Cortex of kidney (tissue), 1 donor: ENCODE data around the gene PHEX.

Experiments
- DNase-seq: peaks from one replicate; lab custom pipeline; 2025; lab: John Stamatoyannopoulos, UW

The PHEX gene

DNA sequence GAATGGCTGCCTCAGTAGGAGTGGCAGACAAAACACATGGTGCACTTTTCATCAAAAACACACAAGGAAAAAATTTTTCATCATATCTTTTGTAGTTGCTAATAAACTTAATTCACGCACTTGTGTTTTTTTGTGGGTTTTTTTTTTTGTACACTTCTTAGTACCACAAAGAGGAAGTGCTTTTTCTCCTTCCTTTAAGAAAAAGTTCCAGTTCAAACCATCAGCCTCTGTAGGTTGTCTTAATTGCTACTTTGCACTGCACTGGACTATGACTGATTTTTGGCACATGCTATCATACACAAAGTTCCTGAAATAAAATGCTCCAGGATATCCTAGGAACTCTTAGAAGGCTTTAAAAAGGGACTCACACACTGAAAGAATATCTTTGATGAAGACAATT is at the start of gene PHEX:
TSS of gene PHEX (plus strand) at position 242 of the 400 bp plus-strand sequence. CDS start 681 bp downstream, outside the sequence.
- no peak for DNase-seq

DNA sequence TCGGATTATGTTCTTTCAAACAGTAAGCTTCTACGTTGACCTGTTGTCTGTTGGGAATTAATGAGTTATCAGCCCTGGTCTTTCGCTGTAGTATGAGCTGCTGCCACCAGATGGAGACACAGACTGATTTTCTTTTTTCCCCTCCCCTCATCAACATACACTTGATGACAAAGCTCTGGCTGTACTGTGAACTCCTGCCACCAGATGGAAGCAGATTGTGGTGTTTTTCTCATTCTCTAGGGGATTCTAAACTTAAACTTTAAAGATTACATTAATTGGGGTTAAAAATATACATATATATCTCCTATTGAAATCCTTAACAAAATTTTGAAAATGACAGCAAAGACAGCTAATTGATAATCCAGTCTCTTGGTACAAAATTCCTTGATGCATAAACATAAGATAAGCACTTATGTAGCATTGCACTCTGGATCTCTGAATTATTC is 46.8 kb upstream of the PHEX start:
- DNase-seq = no peak

DNA sequence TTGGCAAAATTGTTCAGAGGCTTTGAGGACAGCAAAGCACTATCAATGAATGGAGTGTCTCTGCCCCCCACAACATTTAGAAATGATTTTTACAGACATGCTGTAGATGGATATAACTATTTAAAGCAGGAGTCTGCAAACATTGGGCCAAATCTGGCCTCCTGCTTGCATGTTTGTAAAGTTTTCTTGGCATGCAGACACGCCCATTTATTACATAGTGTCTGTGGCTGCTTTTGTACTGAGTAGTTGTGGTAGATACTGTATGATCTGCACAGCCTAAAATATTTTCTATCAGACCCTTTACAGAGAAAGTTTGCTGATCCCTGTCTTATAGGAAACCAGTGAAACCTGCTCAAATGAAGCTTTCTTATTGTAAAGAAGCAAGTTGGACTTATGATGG is 45.5 kb upstream of the PHEX start:
- no peak for DNase-seq

DNA sequence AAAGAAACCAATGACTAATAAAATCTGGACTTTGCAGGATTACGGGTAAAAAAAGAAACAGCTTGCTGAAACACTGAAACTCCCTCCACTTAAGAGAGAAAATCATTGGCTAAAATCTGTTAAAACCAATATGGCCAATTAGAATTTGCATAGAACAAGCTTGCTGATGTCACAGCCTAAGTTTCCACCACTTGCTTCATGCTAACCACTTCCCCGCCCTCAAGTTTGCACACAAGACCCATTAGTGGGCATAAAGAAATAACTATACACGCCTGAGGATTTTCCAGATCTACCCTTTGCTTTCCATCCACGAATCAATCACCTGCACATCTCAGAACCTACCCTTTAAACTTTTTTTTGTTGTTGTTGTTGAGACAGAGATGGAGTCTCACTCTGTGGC is 42.7 kb upstream of the PHEX start:
- no peak for DNase-seq

DNA sequence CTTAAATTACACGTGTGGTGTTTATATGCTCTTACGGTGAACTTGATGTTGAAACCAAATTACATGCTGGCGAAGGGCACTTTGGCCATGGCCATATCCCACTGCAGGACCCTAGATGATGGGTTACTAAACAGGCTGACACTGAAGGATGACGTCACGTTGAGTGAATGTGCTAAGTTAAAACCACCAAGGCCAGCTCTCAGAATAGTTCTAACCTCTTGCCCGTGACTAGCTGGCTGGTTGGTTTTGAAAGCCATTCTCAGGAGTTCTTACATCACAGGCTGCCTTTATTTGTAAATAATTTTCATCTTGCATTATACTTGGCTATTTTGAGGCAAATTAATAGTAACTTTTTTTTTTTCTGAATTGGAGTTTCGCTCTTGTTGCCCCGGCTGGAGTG is 41.3 kb upstream of the PHEX start:
- DNase-seq = no peak

DNA sequence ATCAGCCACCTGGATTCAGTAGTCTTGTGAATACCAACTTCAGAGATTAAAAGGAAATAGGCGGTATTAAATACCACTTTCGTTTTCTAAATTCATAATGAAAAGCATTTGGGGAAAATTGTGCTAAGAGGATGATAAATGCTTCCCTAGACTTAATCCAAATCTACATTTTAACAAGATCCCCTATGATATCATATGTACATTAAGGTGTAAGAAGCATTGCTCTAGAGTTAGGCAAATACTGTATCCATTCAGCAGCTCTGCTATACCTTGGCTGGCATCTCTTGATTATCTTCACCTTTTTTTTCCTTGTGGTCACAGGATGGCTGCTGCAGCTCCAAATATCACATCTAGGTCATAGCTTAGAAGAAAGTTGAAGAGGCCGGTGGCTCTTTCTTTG is 40.6 kb upstream of the PHEX start:
- no peak for DNase-seq

DNA sequence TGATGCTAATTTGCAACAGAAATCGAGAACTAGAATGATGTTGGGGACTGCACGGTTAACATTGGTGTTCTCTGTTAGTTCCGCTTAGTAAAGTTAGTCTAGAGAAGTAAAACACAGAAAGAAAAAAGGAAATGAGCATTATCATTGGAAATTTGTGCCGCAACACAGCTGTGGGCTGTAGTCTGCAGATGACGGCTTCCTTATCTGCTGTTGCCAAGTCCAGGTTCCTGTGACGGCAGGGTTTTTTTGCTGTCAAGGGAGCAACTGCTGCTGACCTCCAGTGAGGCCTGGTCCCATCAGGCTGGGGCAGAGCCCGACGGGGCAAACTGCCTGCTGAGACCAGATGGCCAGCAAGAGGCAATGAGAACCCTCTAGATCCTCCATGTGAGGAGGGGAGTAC is 38.9 kb upstream of the PHEX start:
- DNase-seq = no peak

DNA sequence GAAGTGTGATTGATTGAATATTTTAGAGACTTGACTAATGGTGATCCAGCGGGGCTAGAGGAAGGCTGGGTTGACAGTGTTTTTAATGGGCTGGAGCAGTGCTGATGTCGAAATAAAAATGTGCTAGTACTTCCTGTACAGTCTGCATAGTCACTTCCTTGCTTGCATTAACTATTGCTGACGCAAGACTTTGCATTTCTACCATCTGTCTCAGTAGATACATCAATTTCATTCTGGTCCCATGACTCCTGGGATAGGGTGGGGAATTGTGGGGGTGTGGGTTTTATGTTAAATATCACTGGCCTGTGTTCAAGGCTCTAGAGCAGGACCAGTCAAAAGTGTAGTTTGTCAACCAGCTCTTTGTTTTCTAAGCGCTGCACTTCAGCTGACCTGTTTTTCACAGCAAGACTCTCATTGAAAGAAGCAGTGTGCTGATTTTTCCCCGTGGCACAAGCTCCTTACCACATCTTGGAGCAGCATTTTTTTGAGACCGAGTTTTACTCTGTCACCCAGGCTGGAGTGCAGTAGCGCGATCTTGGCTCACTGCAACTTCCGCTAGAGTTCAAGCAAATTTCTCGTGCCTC is 35.2 kb upstream of the PHEX start:
- DNase-seq = no peak

DNA sequence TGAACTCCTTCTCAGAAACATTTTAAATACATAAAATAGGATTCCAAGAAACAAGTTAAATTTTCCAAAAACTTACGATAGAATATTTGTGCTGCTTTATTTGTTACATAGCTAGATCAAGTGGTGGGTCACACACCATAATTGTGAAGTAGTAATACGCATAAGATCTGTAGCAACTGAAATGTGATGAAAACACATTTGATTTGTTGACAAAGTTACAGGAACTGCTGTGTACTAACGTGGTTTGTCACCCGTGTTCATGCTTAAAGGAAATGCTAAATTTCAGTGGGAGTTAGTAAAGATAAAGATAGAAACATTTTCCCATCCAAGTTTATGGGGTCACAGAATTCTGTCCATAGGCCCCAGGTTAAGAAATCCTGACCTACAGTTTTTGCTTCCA is 34.1 kb upstream of the PHEX start:
- no peak for DNase-seq

DNA sequence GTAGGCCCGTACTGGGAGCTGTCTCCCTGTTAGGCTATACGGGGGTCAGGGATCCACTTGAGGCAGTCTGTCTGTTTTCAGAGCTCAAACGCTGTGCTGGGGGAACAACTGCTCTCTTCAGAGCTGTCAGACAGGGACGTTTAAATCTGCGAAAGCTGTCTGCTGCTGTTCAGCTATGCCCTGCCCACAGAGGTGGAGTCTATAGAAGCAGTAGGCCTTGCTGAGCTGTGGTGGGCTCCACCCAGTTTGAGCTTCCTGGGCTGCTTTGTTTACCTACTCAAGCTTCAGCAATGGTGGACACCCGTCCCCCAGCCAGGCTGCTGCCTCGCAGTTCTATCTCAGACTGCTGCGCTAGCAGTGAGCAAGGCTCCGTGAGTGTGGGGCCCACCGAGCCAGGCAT is 27.3 kb upstream of the PHEX start:
- DNase-seq = no peak

DNA sequence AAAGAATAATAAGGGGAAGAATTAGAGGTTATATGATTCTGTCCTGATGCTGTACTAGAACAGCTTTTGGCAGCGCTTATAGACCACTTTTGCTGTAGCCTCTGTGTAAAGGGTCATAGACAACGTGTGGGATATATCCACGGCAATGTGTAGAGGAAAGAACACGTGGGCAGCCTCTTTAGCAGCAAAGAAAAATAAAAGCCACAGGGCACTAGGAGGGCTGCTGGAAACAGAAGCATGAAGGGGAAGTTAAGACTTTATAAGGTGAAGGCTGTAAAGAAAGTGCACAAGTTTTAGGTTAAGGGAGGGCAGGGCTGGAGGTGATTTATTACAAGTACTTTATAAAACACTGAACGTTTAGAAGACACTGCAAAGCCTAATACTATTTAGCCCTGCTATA is 20.1 kb upstream of the PHEX start:
- DNase-seq = no peak

DNA sequence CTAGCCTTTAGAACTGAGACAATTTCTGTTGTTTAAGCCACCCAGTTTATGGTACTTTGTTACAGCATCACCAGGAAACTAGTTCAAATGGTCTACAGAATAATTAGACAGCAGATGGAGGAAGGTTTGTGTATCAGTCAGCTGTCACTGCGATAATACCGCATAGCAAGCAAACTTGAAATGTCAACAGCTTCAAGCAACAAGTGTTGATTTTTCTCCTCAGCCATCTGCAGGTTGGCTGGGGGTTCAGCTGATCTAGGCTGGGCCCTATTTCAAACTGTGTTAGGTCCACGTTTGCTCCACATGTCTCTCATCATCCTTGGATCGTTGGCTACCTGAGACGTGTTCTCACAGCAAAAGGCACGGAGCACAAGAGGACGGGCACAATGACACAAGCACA is 19.2 kb upstream of the PHEX start:
- DNase-seq = no peak

DNA sequence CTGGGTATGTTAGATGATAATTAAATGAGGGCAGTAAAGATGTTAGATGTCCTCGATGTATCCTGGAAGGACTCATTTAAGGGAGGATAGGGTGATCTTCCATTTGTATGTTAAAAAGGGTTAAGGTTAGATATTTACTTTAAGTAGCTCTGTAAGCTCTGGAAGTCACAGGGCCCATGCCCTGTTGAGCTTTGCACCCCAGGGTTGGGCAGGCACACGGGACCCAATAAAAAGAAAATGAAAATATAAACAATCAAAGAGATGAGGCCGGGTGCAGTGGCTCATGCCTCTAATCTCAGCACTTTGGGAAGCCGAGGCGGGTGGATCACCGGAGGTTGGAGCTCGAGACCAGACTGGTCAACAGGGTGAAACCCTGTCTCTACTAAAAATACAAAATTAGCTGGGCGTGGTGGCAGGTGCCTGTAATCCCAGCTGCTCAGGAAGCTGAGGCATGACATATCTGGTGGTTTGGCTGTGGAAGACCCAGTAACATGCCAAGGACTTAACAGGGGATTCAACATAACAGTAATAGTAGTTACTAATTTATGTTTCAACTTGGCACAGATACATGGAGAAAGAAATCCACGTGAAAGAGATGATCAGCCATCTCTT is 16.9 kb upstream of the PHEX start:
- DNase-seq = no peak

DNA sequence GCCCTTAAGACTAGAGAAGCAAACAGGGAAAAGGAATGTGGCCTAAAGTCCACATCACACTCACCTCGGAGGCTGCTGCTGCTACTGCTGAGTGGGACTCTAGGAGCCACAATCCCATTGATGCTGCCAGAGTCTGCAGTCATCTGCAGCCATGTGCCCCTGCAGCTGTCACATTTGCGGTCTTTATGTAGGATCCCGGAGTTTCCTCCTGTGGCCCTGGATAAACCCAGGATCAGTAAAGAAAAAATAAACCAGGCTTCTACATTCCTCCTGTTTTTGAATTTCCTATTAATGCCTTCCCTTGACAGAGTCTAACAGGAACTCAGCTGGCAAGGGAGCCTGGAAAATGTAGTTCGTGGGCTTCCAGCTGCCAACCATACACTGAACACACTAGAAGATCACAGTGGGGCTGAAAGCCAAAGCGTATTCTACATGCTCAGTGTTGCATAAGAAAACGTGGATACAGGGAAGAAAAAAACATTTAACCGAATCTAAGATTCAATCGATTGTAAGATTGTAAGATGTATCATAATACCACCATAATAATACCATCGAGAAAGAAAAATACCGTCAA is 10.3 kb upstream of the PHEX start:
- DNase-seq = no peak

DNA sequence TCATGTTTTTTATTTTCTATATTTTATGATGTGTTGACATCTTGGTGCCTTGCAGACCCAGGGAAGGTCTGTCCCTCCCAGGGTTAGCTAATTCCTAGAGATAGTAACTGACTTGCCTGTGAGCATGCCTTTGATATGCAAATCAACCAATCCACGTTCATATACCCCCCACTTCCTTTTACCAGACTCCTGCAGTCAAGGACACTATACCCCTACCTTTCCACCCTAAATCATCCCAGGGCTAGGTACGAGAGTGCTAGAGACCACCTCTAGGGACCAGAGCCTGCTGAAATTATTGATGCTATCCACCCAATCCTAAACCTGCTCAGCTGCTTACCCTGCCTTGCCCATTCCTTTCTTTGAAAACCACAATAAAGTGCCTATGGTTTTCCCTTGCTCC is 7.5 kb upstream of the PHEX start:
- no peak for DNase-seq

DNA sequence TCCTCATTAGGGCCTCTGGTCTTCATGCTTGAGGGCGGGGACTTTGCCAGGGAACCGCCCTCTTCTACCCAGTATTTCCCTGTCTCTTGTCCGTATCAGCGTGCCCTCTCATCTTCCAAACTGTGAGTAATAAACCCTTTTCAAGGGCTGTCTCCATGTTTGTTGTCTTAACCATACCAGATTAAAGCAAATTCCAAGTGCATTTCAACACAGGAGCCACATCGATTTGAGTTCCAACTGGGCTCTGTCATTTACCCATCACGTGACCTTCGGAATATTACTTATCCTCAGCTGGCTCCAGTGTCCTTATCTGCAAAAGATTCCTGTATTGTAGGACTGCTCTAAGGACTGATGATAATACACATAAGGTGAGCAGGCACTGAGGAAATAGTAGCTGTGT is 6.4 kb upstream of the PHEX start:
- DNase-seq = no peak

DNA sequence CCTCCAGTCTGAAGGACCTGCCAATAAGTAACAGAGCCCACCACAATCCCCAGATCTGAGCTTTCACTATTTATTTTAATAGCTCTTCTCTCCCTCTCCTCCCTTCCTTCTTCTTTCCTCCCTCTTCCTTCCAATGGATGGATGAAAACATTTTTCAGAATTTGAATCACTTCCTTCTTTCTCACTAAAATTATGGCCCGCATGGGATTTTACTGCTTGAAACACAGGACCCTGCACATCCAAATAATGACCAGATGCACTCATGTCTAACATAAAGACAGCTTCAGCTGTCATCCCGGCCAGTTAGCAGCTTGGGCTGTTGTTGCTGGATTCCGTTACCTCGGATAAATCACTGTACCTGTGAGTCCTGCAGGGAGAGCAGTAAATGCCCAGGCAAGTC is 5.4 kb upstream of the PHEX start:
- no peak for DNase-seq

DNA sequence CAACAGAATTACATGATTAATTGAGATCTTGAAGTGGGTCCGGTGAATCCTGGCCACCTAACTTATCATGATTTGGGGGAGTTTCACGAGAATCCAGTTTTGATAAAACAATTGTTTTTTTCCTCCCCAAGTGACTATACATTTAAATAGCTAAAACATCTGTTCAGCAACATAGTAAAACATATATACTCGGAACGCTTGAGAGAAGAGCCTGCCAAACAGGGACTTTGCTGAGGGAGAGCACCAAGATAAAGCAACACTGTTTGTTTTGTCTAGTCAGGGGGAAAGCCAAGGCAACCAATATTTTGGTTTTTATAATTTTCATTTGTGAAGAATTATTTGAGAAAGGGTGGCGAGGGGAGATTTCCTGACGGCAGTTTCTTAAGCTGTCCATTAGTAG is 381 bp downstream of the PHEX start:
- no peak for DNase-seq

DNA sequence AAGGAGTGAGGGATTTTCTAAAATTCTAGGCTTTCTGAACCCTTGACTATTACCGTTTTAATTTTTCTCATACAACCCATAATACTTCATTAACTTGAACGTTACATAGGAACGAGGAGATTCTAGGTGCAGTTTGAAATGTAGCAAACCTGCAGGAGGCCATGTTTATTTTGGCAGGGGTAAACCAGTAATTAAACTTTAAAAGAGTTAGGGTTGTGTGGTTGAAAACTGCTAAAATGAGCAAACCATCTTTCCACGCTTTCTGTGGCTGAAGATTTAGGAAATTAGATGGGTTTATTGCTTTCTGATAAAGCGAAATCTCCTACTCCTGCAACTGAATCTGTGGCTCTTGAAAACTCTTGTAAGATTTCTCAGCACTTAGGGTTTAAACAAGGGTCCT is 1.7 kb downstream of the PHEX start:
- DNase-seq = no peak

DNA sequence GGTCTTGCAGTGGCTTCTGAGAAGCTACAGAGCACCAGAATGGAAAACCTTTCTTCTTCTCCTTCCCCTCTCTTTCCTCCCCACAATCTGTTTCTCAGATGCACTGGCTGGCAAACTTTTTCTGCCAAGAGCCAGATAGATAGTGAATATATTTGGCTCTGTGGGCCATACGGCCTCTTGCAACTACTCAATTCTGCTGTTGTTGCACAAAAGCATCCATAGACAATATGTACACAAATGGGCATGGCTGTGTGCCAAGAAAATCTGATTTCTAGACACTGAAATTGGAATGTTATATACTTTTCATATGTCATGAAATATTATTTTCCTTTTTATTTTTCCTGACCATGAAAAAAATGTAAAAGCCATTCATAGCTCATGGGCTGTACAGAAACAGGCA is 3.1 kb downstream of the PHEX start:
- no peak for DNase-seq

DNA sequence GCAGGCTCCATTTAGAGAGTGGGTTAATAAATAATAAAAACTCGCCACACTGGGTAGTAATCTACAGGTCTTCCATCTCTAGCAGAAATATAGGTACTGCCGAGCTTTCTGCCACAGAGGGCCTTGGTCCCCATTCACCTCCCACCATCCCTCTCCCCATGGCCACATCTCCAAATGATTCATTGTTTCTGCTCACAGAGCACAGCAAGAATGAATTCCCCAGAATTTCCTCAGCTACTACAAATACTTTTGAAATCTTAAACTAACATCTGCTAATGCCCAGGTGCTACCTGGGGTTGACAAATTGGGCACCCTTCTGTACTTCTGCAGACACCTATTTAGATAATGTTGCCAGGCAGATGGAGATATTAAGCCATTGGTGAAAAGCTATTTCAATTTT is 5.1 kb downstream of the PHEX start:
- no peak for DNase-seq

DNA sequence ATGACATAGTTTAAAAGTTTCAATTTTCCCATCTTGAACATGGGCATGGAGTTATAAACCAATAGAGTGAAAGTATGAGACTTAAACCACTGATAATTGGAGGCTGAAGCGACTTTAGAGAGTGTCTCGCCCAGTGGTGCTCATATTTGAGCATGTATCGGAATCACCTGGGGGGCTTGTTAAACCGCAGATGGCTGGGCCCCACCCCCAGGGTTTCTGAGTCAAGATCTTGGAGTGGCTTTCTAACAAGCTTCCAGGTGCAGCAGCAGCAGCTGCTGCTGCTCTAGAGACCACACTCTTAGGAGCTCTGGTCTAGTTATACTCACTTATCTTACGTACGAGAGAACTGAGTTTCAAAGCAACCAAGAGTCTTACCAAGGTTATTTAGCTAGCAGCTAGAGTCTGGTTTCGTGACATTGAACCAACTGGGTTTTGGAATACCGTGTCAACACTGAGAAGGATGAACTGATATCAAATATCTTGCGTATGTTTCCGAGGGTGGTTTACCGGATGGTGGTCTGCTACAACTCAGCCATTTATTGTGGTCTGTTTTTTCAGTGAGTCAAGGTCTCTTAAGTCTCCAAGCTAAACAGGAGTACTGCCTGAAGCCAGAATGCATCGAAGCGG is 5.9 kb downstream of the PHEX start:
- DNase-seq = no peak

DNA sequence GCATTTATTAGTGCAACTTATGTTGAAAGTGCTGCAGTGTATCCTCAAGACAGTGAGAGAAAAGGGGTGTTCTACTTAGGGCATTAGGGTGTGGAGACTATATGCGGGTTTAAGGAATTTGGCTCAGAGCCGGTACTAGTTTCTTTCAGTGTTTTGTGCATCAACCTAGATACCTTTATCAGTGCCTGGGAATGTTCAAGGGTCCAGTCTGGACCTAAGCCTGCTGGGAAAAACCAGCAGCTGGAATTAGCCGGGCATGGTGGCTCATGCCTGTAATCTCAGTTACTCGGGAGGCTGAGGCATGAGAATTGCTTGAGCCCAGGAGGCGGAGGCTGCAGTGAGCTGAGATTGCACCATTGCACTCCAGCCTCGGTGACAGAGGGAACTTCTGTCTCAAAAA is 7.4 kb downstream of the PHEX start:
- DNase-seq = no peak

DNA sequence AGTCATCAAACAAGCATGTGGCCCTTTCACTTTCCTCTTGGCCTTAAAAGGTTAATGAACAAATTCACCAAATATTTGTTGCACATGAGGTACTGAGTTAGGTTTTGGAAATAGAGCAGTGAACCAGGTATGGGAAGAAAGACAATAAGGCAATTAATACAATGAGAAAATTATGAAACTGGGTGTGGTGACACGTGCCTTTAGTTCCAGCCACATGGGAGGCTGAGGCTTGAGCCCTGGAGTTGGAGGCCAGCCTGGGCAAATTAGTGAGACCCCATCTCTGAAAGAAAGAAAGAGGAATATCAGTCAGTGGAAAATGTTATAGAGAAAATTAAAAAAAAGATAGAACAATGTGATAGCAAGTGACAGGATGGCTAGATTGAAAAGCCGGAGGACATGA is 8.1 kb downstream of the PHEX start:
- DNase-seq = no peak
